Measurements from ENCODE around the gene ZNF80. TPM values are rescaled to one million over a fixed set of nuclear protein-coding genes. Genes with fewer than 3 reads are reported as not detected.

Gene ZNF80
- total RNA-seq, 1 experiment from 2014 or later, result not detected

GRCh38 chr3:114213627-114214541 is 23.5 kb downstream of the ZNF80 start:
- no peaks in the 10 kb centered on the region for H3K36me3 ChIP-seq (replicated peaks; ENCODE audit: control insufficient read depth, insufficient read depth, low read length)
- DNase-seq, result no peak
- H3K4me3 ChIP-seq (ENCODE audit: insufficient read depth, low read depth, low read length), result peak overlapping the region; percentile 6; the same call in 1 of the 2 replicates
- no peaks in the 10 kb centered on the region; the same call in 1 of the 2 replicates for H3K27me3 ChIP-seq (ENCODE audit: control insufficient read depth, insufficient read depth, low read length)

- DNase-seq, result no peak
- H3K27me3 ChIP-seq (ENCODE audit: control insufficient read depth, insufficient read depth, low read length), result no peaks in the 10 kb centered on the region; the same call in 1 of the 2 replicates
- H3K36me3 ChIP-seq (replicated peaks; ENCODE audit: control insufficient read depth, insufficient read depth, low read length), result no peaks in the 10 kb centered on the region
- no peak overlapping the region for H3K4me3 ChIP-seq (ENCODE audit: insufficient read depth, low read depth, low read length)
Measured at GRCh38 chr3:114213292-114213626, 24.1 kb downstream of the ZNF80 start.

- H3K4me3 ChIP-seq (ENCODE audit: insufficient read depth, low read depth, low read length), result no peak overlapping the region
- no peak for DNase-seq
- H3K27me3 ChIP-seq (ENCODE audit: control insufficient read depth, insufficient read depth, low read length), result no peaks in the 10 kb centered on the region; the same call in 1 of the 2 replicates
- no peaks in the 10 kb centered on the region for H3K36me3 ChIP-seq (replicated peaks; ENCODE audit: control insufficient read depth, insufficient read depth, low read length)
Measured at GRCh38 chr3:114212646-114213045, 24.7 kb downstream of the ZNF80 start.

GRCh38 chr3:114207768-114208167 is 29.6 kb downstream of the ZNF80 start:
- Histone ChIP-seq H3K27me3 (ENCODE audit: control insufficient read depth, insufficient read depth, low read length) (no peaks in the 10 kb centered on the region), H3K36me3 (replicated peaks; ENCODE audit: control insufficient read depth, insufficient read depth, low read length) (no peaks in the 10 kb centered on the region), H3K4me3 (ENCODE audit: insufficient read depth, low read depth, low read length) (no peak overlapping the region)
- no peak for DNase-seq

GRCh38 chr3:114206342-114206741 is 31.0 kb downstream of the ZNF80 start:
- Histone ChIP-seq H3K36me3 (replicated peaks; ENCODE audit: control insufficient read depth, insufficient read depth, low read length) (no peaks in the 10 kb centered on the region), H3K27me3 (ENCODE audit: control insufficient read depth, insufficient read depth, low read length) (no peaks in the 10 kb centered on the region), H3K4me3 (ENCODE audit: insufficient read depth, low read depth, low read length) (no peak overlapping the region)
- DNase-seq, result no peak

- H3K36me3 ChIP-seq (replicated peaks; ENCODE audit: control insufficient read depth, insufficient read depth, low read length), result no peaks in the 10 kb centered on the region
- H3K27me3 ChIP-seq (ENCODE audit: control insufficient read depth, insufficient read depth, low read length), result no peaks in the 10 kb centered on the region
- no peak overlapping the region for H3K4me3 ChIP-seq (ENCODE audit: insufficient read depth, low read depth, low read length)
- DNase-seq, result no peak
Measured at GRCh38 chr3:114205541-114205940, 31.8 kb downstream of the ZNF80 start.

GRCh38 chr3:114194750-114195149 is 42.6 kb downstream of the ZNF80 start:
- Histone ChIP-seq H3K27me3 (ENCODE audit: control insufficient read depth, insufficient read depth, low read length) (no peaks in the 10 kb centered on the region), H3K4me3 (ENCODE audit: insufficient read depth, low read depth, low read length) (no peak overlapping the region), H3K36me3 (replicated peaks; ENCODE audit: control insufficient read depth, insufficient read depth, low read length) (no peaks in the 10 kb centered on the region)
- DNase-seq, result no peak

GRCh38 chr3:114192136-114192535 is 45.2 kb downstream of the ZNF80 start:
- Histone ChIP-seq H3K4me3 (ENCODE audit: insufficient read depth, low read depth, low read length) (no peak overlapping the region), H3K36me3 (replicated peaks; ENCODE audit: control insufficient read depth, insufficient read depth, low read length) (no peaks in the 10 kb centered on the region), H3K27me3 (ENCODE audit: control insufficient read depth, insufficient read depth, low read length) (no peaks in the 10 kb centered on the region)
- no peak for DNase-seq

GRCh38 chr3:114186501-114186900 is 50.9 kb downstream of the ZNF80 start:
- DNase-seq, result no peak
- no peaks in the 10 kb centered on the region for H3K36me3 ChIP-seq (replicated peaks; ENCODE audit: control insufficient read depth, insufficient read depth, low read length)
- H3K4me3 ChIP-seq (ENCODE audit: insufficient read depth, low read depth, low read length), result no peak overlapping the region
- no peaks in the 10 kb centered on the region for H3K27me3 ChIP-seq (ENCODE audit: control insufficient read depth, insufficient read depth, low read length)

Other genes with a start within 250 kb of the ZNF80 start
- 0.80 and 2.4 TPM in 2 replicates for gene CCDC191, start 181.1 kb downstream of the ZNF80 start, total RNA-seq (2014; rRNA removed; shearing (Covaris generic))
- 30.3 and 35.4 TPM in 2 replicates for gene QTRT2, start 180.8 kb downstream of the ZNF80 start, total RNA-seq (2014; rRNA removed; shearing (Covaris generic))
- not detected in 2 replicates for gene DRD3, start 58.5 kb downstream of the ZNF80 start, total RNA-seq (2014; rRNA removed; shearing (Covaris generic))
- not detected in 2 replicates for gene TIGIT, start 56.5 kb upstream of the ZNF80 start, total RNA-seq (2014; rRNA removed; shearing (Covaris generic))